GM12875 (cell line): Measurements from ENCODE around the gene DTNA.

ENCODE experiments used
- H3K4me3 ChIP-seq: one replicate; pipeline ENCODE4 v1.5.1; 2011; ENCODE audit warnings: low read depth, low read length, control low read depth
- CTCF ChIP-seq: IDR thresholded peaks from 2 replicates; pipeline ENCODE4 v1.5.1; 2011; ENCODE audit warnings: low read depth, mild to moderate bottlenecking, control low read depth, inconsistent platforms, low read length, moderate library complexity, borderline replicate concordance; ENCODE audit not compliant: insufficient read depth

The DTNA gene

DNA sequence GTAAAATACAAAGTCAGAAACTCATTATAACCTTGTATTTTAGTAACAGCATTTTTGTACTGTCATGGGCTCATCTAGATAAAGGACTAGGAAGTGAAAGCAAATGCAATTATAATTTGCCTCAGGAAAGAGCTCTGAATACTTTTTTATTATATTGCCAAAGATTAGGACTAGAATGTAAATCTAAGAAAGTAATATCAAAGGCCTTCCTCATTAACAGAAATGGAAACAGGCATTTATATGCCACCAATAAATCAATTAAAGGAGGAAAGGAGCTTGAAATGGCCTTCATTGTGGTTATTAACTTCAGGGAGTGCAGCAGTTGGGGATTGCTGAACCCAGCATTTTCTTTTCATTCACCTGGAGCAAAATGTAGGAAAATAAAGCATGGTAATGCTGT, 39.6 kb downstream of the DTNA start:
- no peak for TF ChIP-seq CTCF

GRCh38 chr18:34752056-34752455, 42.0 kb downstream of the DTNA start:
- H3K4me3 ChIP-seq: no peak overlapping the region
- TF ChIP-seq CTCF: no peak

More for the DNA sequence above, 39.6 kb downstream of the DTNA start:
- H3K4me3 ChIP-seq: no peak overlapping the region

DNA sequence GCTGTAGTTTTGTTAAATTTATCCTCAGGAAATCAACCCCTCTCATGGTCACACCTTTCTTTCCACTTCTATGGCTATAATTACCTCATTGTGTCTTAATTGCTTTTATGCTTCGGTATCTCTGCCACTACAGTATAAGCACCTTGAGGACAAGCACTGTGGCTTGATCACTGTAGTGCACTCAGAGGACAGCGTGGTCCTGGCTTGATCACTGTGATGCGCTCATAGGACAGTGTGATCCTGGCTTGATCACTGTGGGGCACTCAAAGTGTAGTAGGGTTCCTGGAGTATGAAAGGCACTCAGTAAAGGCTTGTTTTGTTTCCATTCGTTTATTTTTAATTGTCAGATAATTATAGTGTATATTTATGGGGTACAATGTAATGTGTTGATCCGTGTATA, 44.2 kb downstream of the DTNA start:
- no peak for TF ChIP-seq CTCF

DNA sequence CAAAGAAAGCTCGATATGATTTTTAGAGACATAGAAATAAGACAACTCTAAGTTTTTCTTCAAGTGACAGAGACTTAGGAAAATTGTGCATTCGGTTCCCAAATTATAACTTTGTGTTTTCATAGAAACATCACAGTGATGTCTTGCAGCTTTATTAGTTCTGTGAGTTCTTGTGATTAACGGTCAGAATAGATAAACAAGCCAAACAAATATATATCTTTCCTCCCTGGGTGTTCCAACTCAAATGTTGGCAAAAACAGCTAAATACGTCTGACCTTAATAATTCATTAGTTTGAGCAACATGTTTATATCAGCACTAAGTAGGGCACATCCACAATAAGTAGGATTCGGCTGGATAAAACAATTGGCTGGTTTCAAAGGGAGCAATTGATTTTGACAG, 47.6 kb downstream of the DTNA start:
- no peak overlapping the region for H3K4me3 ChIP-seq
- no peak for TF ChIP-seq CTCF

More for the DNA sequence above, 44.2 kb downstream of the DTNA start:
- H3K4me3 ChIP-seq: no peak overlapping the region

GRCh38 chr18:34758378-34758948, 48.4 kb downstream of the DTNA start:
- no peak for TF ChIP-seq CTCF
- no peak overlapping the region for H3K4me3 ChIP-seq

GRCh38 chr18:34760444-34760843, 50.3 kb downstream of the DTNA start:
- H3K4me3 ChIP-seq: no peak overlapping the region
- TF ChIP-seq CTCF: no peak

GRCh38 chr18:34764451-34764850, 54.4 kb downstream of the DTNA start:
- H3K4me3 ChIP-seq: no peak overlapping the region
- TF ChIP-seq CTCF: no peak
